Kidney (tissue), 14 donors: ENCODE results near the gene LMAN1. TPM values are rescaled to one million over a fixed set of nuclear protein-coding genes. Genes with fewer than 3 reads are reported as not detected.

ENCODE experiments used
- DNase-seq, 5 donors: peaks; one replicate each; pipeline ENCODE4 v3.0.0-alpha.2; 2013 to 2020
- FAIRE-seq: peaks from 2 replicates; lab custom pipeline; 2012; peaks lifted over from hg19 to GRCh38; lab: Jason Lieb, UNC
- H3K27ac ChIP-seq, 2 donors: one replicate each; pipeline ENCODE4 v1.7.0; 2013; ENCODE audit warnings: low read depth in 2 of 2, low read length in 2 of 2, inconsistent platforms in 1 of 2
- H3K27me3 ChIP-seq: one replicate; pipeline ENCODE4 v1.7.1; 2013; ENCODE audit warnings: low read length, inconsistent platforms; ENCODE audit not compliant: control insufficient read depth, insufficient read depth
- H3K36me3 ChIP-seq, 3 donors: one replicate each; pipeline versions ENCODE4 v1.7.0 to v1.7.1; 2013; ENCODE audit warnings: low read length in 3 of 3, control low read depth in 1 of 3, inconsistent platforms in 1 of 3; ENCODE audit not compliant: insufficient read depth in 3 of 3, control insufficient read depth in 2 of 3
- H3K4me1 ChIP-seq, 3 donors: one replicate each; pipeline versions ENCODE4 v1.7.0 to v1.7.1; 2013; ENCODE audit warnings: low read length in 3 of 3, inconsistent platforms in 1 of 3, low read depth in 1 of 3; ENCODE audit not compliant: control insufficient read depth in 2 of 3, insufficient read depth in 2 of 3
- H3K4me3 ChIP-seq, 3 donors: one replicate each; pipeline versions ENCODE4 v1.7.0 to v1.8.1; 2013; ENCODE audit warnings: low read length in 3 of 3, control low read depth in 1 of 3, inconsistent platforms in 1 of 3
- H3K9ac ChIP-seq, 3 donors: one replicate each; pipeline versions ENCODE4 v1.7.0 to v1.7.1; 2013; ENCODE audit warnings: low read length in 3 of 3, control low read depth in 1 of 3, inconsistent platforms in 1 of 3
- H3K9me3 ChIP-seq, 3 donors: one replicate each; pipeline versions ENCODE4 v1.7.0 to v1.7.1; 2013; ENCODE audit warnings: low read length in 3 of 3, control low read depth in 1 of 3, inconsistent platforms in 1 of 3; ENCODE audit not compliant: control insufficient read depth in 2 of 3, insufficient read depth in 1 of 3
- intact Hi-C: fragments of 100-400 bp; cut with DNase I; formaldehyde crosslinking; loops from one replicate; pipeline ENCODE4 v1.11.1; 2022
- polyA plus RNA-seq: library from polyadenylated mRNA; stranded (reverse); fragments of 350-450 nt; fragmentation: Illumina TruSeq; extraction: RNeasy Lipid Tissue Mini Kit (QIAGEN cat#74804); gene quantifications from one replicate; pipeline ENCODE4 v1.2.3, GENCODE V29; 2014; ENCODE audit warnings: low read depth, low replicate concordance; ENCODE audit not compliant: insufficient read depth
- total RNA-seq: library from RNA; stranded (reverse); fragmentation: NEBNext Ultra II Directional; extraction: Animal tissue kit (Norgen Biotek cat#: 25700); gene quantifications from one replicate; pipeline ENCODE4 v1.2.1, GENCODE V29; 2021
- TF ChIP-seq, protein P1 (sequence below): IDR thresholded peaks from 3 replicates; pipeline ENCODE4 v1.5.1; 2012; ENCODE audit warnings: mild to moderate bottlenecking, moderate library complexity, borderline replicate concordance; ENCODE audit not compliant: insufficient read depth; ENCODE audit errors: extremely low read depth
- donor health status: control.
- donor health status: control.
- donor health status: control.
- donor health status: control.
- donor health status: control.
- donor health status: DM: yes; HTN: yes; CAD: no.
- donor health status: Normal renal cell carcinoma (clear cell type).

The LMAN1 gene
- total and polyA plus RNA-seq, 2 donors from 2014 or later, result 31.6 to 78.8 TPM

DNA sequence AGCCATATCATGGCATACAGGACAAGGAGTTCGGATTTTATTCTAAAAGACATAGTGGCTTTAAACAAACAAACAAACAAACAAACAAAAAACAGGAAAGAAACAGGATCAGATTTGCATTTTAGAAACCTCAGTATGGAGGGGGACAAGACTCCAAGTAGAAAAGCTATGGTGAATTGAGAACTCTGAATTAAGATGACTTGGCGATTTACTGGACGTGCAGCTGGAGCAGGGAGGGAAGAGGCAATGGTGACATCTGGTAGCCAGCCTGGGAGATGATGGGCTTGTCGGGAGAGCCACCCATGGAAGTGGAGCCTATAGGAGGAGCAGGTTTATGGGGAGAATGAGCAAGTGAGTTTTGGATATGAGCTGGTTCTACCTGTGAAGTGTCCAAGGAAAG is 53.8 kb downstream of the LMAN1 start:
- intact Hi-C loops, result no loop called here
- H3K27me3 ChIP-seq, result no peaks in the 10 kb centered on the region
- TF ChIP-seq, protein P1, sequence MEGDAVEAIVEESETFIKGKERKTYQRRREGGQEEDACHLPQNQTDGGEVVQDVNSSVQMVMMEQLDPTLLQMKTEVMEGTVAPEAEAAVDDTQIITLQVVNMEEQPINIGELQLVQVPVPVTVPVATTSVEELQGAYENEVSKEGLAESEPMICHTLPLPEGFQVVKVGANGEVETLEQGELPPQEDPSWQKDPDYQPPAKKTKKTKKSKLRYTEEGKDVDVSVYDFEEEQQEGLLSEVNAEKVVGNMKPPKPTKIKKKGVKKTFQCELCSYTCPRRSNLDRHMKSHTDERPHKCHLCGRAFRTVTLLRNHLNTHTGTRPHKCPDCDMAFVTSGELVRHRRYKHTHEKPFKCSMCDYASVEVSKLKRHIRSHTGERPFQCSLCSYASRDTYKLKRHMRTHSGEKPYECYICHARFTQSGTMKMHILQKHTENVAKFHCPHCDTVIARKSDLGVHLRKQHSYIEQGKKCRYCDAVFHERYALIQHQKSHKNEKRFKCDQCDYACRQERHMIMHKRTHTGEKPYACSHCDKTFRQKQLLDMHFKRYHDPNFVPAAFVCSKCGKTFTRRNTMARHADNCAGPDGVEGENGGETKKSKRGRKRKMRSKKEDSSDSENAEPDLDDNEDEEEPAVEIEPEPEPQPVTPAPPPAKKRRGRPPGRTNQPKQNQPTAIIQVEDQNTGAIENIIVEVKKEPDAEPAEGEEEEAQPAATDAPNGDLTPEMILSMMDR, result no peak

DNA sequence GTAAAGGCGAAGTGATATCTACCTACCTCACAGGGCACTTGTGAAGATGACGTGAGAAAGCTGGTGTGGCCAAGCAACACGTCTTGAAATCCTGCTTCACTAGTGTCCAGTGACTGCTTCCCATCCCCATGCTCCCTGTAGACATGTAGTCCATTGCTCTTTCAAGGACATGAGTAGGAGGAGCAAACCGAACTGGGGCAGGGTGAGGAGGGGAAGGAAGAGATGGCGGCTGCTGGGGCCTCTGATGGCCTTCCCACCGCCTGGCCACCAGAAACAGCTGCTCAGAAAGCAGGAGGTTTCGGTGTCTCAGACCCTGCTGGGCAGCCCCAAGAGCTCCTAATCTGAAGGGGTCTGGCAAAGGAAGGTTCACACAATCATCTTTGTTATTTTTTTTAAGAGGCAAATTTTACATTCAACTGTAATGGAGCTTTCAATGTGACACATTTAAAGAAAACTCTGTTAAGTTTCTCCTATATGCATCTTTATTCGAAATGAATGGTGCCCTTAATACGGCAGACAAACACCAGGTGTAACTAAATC is 55.3 kb downstream of the LMAN1 start:
- no peak for FAIRE-seq
- Histone ChIP-seq H3K27me3 (no peaks in the 10 kb centered on the region), H3K9ac (no peak overlapping the region), H3K27ac (no peak overlapping the region), H3K9me3 (no peaks in the 10 kb centered on the region), H3K36me3 (no peaks in the 10 kb centered on the region), H3K4me3 (no peak overlapping the region), H3K4me1 (peaks cover 0 to 2% (median 0%) of the 10 kb centered on the region in 3 donors)
- no peak for DNase-seq
- intact Hi-C loops, result no loop called here
- TF ChIP-seq, protein P1, result no peak

More for the DNA sequence above, 53.8 kb downstream of the LMAN1 start:
- Histone ChIP-seq H3K36me3 (no peaks in the 10 kb centered on the region), H3K4me3 (no peak overlapping the region), H3K27ac (no peak overlapping the region), H3K4me1 (peaks cover 0 to 2% (median 0%) of the 10 kb centered on the region in 3 donors), H3K9me3 (no peaks in the 10 kb centered on the region), H3K9ac (no peak overlapping the region)
- DNase-seq (no peak), FAIRE-seq (no peak)

DNA sequence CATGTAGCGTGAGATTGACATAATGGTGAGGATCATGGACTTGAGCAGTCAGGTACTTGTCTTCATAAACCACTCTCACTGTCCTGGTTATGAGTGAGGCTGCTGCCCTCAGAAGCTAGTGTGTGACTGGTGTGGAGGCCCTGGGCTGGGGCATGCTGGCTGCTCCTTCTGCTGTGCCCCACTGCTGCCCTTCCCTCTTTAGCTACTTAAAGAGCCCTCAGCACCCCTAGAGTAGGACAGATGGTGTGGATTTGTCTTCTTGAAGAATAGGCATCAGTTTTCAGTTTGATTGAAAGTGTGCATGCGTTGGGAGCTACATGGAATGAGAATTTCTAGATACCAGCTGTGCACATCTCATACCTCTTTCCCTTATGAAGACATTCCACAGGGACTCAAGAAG is 56.1 kb downstream of the LMAN1 start:
- intact Hi-C loops, result no loop called here
- H3K27me3 ChIP-seq, result no peaks in the 10 kb centered on the region
- FAIRE-seq, result no peak

More for the DNA sequence above, 56.1 kb downstream of the LMAN1 start:
- Histone ChIP-seq H3K9ac (no peak overlapping the region), H3K4me3 (no peak overlapping the region), H3K27ac (no peak overlapping the region), H3K4me1 (no peaks in the 10 kb centered on the region), H3K36me3 (no peaks in the 10 kb centered on the region), H3K9me3 (no peaks in the 10 kb centered on the region)
- no peak for DNase-seq
- TF ChIP-seq, protein P1, result no peak
